ENCODE measurements around the gene MAPK4.

- TF ChIP-seq CTCF (IDR thresholded peaks at IDR 0.05; ENCODE audit: low read depth, low read length) (no peak), EZH2phosphoT487 (IDR thresholded peaks at IDR 0.05; ENCODE audit: low read depth) (no peak)
Observed at GRCh38 chr18:50638016-50638883, 78.4 kb downstream of the MAPK4 start.

Measured in OCI-LY3 (cell line).